ENCODE data around the gene NAV2.
"Not testable (repeated sequence)": the region's sequence is repeated elsewhere in the genome, so short reads cannot be mapped to it uniquely, and the experiment has no call there.

The NAV2 gene

DNA sequence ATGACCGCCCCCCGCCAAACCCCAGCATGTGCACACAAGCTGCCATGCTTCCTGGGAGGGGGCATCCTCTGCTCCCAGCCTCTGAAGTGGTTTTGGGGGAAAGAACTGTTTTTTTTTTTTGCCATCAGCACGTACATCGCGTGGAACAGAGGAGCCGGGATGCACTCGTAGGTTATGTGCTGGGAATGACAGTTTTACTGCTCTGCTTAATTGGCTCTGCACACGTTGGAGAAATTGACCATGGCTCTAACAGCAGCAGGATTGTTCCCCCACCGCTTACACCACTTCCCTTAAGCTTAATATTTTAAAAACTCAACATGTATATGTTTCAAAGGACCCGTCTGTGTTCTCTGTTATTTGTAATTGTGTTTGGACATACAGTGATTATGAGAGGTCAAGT is 175.2 kb downstream of the NAV2 start:
- no peak for DNase-seq (ENCODE audit: low read depth in 1 of 2, low spot score in 1 of 2)

DNA sequence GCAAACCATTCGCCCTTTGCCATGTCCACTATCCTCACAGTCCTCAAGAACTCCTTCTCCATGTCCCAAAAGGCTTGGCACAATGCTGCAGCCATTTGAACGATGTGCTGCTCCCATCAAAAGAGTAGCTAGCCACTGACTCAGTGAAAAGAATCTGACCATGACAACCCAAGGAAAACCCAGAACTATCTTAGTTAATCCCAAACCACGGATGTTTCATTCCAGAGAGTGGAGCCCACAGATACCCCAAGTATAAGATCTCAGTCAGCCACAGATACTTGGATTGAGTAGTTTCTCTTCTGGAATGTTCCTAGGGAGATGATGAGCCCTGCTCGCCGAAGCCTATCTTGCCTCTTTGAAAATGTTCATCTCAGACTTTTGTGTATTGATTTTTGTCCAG is 176.9 kb downstream of the NAV2 start:
- no peak for DNase-seq (ENCODE audit: low read depth in 1 of 2, low spot score in 1 of 2)

DNA sequence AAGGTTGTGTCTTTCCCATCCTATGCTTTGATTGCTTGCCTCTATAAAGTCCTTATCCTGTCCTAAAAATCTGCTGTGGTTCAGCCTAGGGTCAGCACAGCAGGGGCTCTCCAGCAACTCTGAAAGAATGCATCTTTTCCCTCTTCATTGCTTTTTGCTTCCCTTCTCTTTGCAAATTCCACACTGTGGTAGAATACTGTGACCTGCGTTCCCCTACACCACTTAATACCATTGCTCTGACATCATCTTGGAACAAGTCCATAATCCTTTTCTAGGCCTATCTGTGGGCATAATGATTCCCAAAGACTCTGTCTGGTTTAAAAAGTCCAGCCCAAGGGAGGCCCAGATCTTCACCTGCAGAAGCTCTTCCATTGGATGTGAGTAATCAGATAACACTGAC is 177.7 kb downstream of the NAV2 start:
- no peak for DNase-seq (ENCODE audit: low read depth in 1 of 2, low spot score in 1 of 2)

DNA sequence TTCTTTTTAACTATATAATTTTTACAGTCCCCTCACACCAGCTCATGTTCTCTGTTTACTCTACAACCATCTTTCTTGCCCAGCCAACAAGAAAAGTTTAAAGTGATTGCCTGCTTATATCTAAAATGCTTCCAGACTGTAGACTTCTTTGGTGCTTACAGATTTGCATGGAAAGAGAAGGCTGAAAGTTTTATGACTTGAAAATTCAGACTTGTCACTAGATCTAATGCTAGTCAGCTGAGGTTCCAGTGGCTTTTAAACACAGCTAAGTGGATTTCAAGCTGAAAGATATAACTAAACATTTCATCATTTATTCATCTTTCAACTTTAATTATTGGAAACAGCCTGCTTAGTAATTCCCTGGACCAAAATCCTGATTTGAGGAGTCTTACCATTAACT is 178.4 kb downstream of the NAV2 start:
- no peak for DNase-seq (ENCODE audit: low read depth in 1 of 2, low spot score in 1 of 2)

DNA sequence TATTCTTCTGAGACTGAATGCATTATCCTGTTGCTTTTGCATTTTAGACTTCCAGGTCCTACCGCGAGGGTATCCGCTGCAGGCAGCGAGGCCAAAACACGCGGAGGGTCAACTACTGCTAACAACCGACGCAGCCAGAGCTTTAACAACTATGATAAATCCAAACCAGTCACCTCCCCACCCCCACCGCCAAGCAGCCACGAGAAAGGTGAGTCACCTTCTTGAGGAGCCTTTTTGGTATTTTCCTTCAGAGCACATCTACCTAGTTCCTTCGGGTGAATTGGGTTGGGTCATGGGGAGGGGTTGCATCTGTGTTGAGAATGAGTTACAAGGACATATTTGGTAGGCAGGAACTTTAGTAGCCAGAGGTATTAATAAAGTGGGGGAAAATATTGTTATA is 179.8 kb downstream of the NAV2 start:
- DNase-seq (ENCODE audit: low read depth in 1 of 2, low spot score in 1 of 2) = no peak

DNA sequence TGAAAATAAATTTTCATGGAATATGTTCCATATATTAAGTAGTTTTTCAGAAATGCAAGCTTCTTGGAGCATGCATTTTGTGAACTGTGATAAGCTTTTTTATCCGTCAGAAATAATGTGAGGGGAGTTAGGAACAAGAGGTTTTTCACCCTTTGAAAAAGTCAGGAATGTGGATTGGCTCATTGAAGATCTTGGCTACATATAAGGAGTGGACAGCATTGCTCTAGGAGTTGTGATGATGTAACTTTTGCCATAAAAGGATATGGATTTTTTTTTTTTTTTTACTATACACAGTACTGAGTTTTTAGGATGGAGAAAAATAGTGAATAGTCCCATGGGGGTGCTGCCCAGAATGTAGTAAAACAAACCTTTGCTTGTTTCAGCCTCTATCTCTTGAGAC is 180.2 kb downstream of the NAV2 start:
- no peak for DNase-seq (ENCODE audit: low read depth in 1 of 2, low spot score in 1 of 2)

DNA sequence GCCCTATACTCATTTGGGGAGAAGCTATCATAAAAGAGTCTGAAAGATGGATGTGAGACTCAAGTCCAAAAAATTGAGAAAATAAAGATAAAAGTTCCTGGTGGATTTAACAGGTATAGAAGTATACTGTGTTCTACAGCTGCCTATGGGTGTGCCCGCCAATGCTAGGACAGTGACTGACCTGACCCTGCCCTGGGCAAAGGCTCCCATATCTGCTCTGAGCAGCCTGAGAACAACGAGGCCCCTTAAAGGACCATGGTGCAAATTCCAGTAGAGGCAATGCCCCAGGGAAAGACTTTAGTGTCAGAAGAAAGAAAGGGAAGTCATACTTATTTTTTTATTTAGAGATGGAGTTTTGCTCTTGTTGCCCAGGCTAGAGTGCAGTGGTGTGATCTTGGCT is 181.8 kb downstream of the NAV2 start:
- no peak for DNase-seq (ENCODE audit: low read depth in 1 of 2, low spot score in 1 of 2)

DNA sequence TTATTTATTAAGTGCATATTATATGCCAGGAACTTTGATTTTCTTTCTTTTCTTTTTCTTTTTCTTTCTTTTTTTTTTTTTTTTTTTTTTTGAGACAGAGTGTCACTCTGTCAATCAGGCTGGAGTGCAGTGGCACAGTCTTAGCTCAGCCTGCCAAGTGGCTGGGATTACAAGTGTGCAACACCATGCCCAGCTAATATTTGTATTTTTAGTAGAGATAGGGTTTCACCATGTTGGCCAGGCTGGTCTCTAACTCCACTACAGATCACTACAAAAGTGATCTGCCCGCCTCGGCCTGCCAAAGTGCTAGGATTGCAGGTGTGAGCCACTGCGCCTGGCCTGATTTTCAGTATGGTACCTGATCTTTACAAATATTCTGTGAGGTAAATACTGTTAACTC is 182.4 kb downstream of the NAV2 start:
- not testable (repeated sequence) for DNase-seq (ENCODE audit: low read depth in 1 of 2, low spot score in 1 of 2)

DNA sequence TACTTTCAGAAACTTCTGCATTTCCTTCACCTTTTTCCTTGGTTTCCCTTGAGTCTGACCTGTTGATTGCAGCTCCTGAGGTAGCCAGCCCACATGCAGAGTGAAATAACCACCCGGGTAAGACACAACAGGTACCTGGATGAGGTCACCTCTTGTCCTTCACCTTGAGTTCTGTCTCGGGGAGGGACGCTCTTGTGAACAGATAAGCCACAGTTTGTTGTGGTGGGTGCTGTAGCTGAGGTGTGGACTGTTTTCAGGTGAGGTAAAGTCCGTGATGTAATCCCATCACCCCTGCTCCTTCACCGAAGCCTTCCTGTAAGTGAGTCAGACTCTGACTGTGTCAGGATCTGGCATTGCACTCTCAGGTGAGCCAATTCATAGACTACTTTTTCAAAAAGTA is 183.1 kb downstream of the NAV2 start:
- DNase-seq (ENCODE audit: low read depth in 1 of 2, low spot score in 1 of 2) = no peak

DNA sequence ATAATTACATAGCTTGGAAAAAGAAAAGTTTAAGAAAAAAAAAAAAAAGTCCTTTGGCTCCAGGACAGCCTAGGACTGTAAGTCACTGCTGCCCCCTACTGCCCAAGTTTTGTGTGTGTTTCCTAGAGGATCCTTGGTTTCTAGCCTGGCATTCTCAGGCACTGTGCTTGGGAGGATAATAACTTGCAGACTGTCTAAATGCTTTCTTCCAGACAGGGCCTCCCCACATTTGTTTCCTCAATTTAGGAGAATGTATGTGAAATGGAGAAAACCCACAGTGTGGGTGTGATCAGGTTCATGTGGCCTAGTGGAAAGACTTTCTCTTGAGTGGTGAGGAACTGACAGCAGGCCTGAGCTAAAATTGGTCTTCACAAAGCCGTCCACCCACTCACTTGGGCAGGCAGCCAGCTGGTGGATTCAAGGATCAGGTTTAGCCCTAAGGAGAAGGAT is 191.0 kb downstream of the NAV2 start:
- DNase-seq (ENCODE audit: low read depth in 1 of 2, low spot score in 1 of 2) = peak in 1 of 2 donors; percentile 2

DNA sequence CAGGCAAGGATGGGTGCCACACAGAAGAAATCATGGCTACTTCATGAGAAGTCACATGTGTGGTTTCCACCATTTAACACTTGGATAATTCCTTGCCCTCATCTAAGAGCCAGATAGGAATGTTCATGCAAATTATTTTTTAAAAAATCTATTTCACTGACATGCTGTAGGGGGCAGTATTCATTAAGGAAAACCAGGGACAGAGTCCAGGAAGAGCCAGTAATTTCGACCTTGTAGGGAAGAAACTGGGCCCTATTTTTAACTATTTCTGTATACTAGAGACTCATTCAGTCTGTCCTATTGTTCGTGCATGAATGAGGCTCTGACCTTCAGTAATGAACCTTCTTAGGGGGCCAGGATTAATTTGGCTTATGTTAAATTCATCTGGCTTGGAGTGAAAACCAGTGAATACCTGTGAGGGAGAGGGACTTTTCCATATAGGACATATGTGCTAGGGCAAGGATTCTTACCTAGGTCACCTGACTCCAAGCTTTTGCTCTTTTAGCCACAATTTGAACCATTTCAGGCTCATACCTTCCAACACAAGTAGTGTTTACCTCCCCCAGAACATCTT is 192.7 kb downstream of the NAV2 start:
- no peak for DNase-seq (ENCODE audit: low read depth in 1 of 2, low spot score in 1 of 2)

DNA sequence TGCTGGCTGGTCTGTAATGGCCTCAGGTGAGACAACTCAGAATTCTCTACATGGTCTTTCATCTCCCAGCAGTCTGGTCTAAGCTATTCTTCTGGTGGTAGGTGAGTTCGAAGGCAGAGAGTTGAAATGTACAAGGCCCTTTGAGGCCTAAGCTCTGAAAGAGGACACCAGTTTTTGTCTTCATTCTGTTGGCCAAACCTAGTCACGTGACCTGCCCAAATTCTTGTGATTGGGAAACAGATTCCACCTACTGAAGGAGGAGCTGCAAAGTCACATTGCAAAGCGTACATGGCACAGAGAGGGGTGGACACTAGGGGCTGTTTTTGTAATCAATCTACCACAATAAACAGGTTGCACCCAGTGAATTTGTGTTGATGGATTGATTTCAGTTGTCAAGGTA is 193.5 kb downstream of the NAV2 start:
- DNase-seq (ENCODE audit: low read depth in 1 of 2, low spot score in 1 of 2) = no peak

DNA sequence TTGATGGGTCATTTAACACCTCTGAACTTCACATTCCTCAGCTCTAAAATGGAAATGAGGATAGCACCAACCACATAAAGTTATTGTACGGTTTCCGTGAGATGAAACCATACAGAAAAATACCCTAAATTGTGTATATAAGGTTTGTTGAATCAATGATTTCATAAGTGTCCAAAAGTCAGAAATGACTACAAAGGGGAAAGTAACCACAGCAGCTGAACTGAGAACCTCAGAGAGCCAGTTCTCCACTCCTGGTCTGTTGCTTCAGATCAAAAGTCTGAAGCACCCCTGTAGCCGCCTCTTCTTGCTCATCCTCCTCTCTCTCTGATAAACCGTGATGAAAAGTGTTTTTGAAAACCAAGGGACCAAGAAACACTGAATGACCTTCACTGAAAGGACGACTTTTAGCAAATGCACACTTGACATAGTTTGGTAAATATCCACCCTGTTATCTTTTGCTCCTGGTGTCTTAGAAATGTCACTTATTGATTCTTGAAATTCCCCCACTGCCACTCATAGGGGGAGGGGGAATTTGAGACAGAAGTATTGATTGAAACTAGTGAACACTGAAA is 194.5 kb downstream of the NAV2 start:
- DNase-seq (ENCODE audit: low read depth in 1 of 2, low spot score in 1 of 2) = no peak

DNA sequence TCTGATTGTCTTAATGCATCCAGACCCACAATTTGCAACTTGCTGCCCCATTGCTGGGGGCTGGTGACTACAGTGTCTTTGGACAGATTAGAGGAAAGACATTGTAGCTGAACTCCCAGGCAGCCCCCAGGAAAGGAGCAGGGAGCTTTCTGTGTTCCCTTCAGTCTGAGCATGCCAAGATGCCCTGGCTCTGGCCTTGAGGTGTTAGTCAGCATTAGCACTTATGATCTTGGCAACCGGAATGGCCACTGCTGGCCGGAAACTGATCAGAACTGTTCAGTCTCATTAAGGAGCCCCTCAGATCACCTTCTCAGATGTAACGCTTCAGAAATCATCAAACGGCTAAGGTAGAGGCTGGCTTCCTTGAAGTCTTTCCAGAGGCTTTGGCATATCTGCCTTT is 195.2 kb downstream of the NAV2 start:
- DNase-seq (ENCODE audit: low read depth in 1 of 2, low spot score in 1 of 2) = no peak

DNA sequence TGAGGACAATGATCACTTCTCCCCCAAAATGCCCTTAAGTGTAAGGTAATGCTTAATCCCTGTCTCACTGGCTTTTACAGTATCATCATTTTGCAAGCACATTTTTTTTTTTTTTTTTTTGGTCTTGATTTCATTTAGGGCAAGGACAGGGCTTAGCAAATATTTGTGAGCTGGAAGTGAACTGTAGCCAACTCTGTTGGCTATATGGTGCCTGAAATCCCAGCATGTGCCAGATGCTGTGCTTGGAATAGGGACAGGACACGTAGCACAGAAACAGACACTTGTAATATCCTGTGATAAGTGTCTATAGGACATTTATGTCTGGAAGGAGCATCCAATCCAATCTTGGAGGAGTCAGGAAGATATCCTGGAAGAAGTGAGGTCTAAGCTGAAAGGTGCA is 198.3 kb downstream of the NAV2 start:
- DNase-seq (ENCODE audit: low read depth in 1 of 2, low spot score in 1 of 2) = no peak

DNA sequence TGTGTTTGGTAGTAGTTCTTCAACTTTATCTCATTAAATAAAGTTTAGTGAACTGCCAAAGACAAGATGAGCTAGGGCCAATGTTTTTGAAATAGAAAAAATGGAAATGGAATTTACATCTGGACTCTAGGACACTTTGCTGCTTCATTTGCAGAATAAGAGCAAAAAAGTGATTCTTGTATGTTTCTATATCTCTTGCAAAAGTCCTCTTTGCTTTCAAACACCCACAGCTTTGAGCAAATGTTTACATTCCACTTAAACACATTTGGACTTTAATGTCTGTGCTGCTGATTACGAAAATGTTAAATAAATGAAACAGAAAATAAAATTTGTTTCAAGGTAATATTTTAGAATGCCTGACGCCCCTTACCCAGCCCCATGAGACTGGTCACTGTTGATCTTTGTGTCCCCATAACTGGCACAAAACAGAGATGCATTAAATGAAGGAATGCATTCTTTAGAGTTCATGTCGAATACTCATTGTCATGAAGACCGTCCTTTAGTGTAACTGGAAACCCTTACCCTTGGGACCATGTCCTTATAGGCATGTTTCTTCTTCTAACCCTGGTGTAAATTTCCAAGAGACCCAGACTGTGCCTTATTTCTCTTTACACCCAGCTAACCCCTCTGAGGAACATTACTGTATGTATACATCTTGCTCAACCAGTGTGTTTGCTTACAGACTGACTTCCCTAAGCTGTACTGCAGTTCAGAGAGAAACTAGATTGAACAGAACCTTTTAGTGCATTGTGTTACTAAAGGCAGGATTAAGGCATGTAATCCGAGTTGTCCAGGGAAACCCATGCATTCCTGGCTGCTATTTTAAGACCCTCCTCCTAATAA is 199.7 kb downstream of the NAV2 start:
- DNase-seq (ENCODE audit: low read depth in 1 of 2, low spot score in 1 of 2) = no peak

DNA sequence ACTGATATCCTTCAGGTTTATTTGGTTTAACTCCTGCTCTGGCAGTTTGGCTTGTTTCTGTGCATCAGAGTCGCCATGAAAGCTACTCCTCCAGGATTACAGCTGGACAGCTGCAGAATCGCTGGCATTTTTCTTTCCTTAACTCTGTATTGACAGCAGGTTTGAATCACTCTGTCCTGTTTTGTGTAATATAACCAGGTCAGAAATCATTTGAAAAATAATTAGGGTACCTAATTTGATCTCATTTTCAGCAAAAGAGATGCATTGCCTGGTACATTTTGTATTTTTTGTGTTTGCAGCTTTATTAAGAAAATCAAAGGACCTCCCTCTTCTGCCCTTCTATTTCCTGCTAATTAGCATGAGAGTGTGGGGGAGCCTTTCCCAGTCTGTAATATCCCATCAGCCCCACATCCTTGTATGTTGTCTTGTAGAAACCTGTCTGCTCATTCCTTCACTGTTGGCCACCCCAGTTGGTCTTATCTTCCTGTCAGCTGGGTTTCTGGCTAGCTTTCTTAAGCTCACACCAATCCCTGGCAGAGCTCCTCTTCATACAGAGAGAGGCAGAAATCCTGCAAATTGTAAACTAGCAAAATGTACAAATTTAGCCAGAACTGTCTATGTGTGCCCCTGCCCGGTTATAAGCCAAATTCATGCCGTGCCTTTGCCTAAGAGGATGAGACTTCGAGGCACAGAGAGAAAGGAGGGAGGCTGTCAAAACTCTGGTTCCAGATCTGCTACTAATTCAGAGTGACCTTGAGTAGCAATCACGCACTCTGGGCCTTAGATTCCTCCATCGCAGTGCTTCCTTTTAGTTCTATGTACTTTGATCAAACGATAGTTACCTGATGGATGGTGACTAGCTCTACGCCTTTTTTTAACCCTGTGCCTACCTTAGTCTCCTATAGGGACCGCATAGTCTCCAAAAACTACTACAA is 200.6 kb downstream of the NAV2 start:
- no peak for DNase-seq (ENCODE audit: low read depth in 1 of 2, low spot score in 1 of 2)

DNA sequence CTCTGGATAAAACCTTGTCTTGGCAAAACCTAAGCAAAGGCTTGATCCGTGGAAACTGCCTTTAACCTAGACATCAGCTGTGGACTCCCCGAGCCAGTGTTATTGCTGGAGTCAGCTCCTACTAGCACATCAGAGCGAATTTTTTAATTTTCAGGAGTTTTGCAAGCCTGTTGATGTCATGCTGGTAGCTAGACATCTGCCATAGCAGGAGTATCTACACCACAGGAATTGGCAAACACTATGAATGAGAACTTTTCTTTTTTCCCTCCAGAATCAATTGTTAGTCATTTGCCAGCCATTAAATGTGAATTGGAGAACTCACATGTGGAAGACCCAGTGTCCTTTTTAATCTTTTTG is 201.2 kb downstream of the NAV2 start:
- no peak for DNase-seq (ENCODE audit: low read depth in 1 of 2, low spot score in 1 of 2)

DNA sequence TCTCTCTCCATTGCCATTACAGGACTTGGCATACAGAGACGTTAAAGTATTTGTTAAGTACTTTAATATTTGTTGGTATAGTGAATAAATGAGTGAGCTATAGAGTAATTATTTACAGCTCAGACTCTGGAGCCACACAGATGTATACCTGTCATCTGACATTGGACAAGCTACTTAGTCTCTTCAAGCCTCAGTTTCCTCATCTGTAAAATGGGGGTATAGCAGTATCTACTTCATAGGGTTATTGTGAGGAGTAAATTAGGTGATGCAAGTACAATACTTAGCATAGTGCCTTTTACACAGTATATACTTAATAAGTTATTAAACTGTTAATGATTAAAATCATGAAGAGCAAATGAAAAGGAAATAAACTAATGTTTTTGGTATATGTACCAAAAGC is 203.2 kb downstream of the NAV2 start:
- DNase-seq (ENCODE audit: low read depth in 1 of 2, low spot score in 1 of 2) = no peak

DNA sequence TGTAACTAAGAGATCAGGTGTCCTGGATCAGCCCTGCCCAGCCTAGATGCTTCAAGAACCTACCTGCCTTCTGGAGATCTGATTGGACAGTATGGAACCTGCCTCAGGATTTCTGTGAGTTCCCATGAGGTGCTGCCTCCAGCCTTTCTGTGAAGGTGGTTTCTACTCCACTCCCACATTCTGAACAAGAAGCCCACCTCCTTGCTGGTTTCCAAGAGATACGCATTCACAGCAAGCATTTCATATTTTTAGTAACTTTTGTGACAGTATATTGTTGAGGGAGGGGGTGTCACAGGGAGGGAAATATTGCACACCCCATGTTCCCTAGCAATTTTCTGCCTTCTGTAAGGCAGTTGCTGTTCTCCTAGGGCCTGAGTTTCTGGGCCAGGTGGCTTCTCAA is 204.4 kb downstream of the NAV2 start:
- no peak for DNase-seq (ENCODE audit: low read depth in 1 of 2, low spot score in 1 of 2)

DNA sequence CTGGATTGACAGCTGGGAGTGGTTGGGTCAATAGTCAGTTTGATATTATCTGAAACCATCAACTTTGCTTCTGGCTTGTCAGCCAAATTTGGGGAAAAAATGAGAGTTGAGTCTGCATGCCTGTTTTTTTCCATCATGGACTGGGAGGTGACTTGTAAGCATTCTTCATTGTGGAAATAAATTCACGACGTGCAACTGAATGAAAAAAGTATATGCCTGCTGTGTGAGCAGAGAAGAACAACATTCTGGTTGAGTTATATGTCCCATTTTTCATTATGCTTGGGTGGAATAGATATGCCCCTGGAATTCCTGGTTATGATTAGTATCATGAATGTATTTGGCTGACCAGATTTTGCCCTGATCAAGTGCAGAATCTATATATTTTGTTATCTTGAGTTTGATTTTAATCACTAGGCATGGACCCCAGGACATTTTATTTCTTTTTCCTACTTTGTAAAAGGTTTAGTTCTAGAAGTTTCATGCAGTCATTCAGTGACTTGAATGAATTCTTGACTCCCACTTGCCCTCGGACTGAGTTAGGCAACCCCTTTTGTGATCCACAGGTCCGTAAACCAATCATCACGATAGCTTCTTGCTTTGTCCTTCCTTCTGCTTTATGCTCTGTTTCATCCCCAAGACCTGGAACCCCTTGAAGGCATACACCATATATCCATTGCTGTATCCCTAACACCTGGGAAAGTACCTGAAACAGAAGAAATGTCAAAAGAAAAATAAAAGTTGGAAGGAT is 205.8 kb downstream of the NAV2 start:
- no peak for DNase-seq (ENCODE audit: low read depth in 1 of 2, low spot score in 1 of 2)
